ENCODE results near the gene ZEB1.
A peak's percentile ranks its signal among the peaks of the same experiment; 100 is the strongest.

The ZEB1 gene

DNA sequence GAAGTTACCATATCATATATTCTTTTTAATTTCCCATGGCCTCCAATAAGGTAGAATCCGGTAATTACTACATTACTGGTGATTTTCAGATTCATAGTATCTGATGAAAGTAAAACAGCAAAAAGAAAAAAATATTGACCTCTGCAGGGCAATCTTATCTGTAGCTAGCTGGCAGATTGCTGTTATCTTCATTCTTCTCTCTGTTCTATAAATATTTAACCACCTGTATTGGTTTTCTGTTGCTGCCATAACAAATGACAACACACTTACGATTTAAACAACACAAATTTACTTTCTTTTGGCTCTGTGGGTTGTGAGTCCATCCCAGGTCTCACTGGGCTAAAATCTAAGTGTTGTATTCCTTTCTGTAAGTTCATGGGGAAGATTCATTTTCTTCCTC lies 164.5 kb downstream of the ZEB1 start:
- no peak for TF ChIP-seq CTCF (IDR thresholded peaks at IDR 0.05; ENCODE audit: control extremely low read depth, extremely low read depth, low read depth, missing control alignments)
- CTCF ChIA-PET = no interaction called here
- no peak for DNase-seq (ENCODE audit: extremely low spot score)
- POLR2A ChIA-PET = no interaction called here

DNA sequence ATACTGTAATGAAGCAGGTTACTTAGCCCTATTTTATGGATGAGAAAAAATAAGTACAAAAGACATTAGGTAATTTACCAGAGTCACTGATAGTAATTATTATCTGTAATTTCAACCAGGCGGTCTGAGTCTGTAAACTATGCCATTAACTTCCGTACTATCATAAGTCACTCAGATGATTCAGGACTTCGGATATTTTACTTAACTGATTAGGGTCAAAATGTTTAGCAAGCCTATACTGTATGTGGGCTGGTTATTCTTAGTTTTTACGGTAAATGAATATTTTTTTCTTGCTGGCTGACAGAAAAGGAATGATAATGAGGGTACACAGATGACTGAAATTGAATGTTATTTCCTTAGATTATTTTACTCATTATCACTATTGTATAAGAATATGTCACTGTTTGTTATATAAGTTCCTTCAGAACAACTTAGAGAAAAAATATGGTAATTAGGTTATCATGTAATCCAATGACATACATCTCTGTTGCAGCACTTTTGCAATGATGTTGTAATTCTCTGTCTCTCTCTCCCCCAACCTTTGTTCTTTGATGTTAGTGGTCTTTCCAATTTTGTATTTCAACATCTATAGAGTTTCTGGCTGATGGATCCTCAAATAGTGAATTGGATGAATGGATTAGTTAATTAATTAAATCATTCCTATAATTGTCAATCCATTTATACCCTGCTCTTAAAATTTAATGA lies 165.6 kb downstream of the ZEB1 start:
- DNase-seq (ENCODE audit: extremely low spot score) = no peak
- POLR2A ChIA-PET = no interaction called here
- TF ChIP-seq CTCF (IDR thresholded peaks at IDR 0.05; ENCODE audit: control extremely low read depth, extremely low read depth, low read depth, missing control alignments) = no peak
- CTCF ChIA-PET = no interaction called here

- ChIA-PET POLR2A (no interaction called here), CTCF (interaction anchor here (0.7 to 1.3 kb wide), 2 partner anchors 9 to 11 kb away, joined by 3 to 7 read pairs; no protein-coding TSS in a partner anchor)
- no peak for DNase-seq (ENCODE audit: extremely low spot score)
- TF ChIP-seq CTCF (IDR thresholded peaks at IDR 0.05; ENCODE audit: control extremely low read depth, extremely low read depth, low read depth, missing control alignments) = peak; percentile 12
These were observed 172.0 kb downstream of the ZEB1 start for GRCh38 chr10:31490858-31491504.

- CTCF ChIA-PET = interaction anchor here (4.9 kb wide), 1 partner anchor 11 kb away, joined by 16 read pairs; no protein-coding TSS in a partner anchor
- TF ChIP-seq CTCF (IDR thresholded peaks at IDR 0.05; ENCODE audit: control extremely low read depth, extremely low read depth, low read depth, missing control alignments) = no peak
- POLR2A ChIA-PET = no interaction called here
- DNase-seq (ENCODE audit: extremely low spot score) = no peak
These were observed 188.4 kb downstream of the ZEB1 start for GRCh38 chr10:31507427-31507826.

DNA sequence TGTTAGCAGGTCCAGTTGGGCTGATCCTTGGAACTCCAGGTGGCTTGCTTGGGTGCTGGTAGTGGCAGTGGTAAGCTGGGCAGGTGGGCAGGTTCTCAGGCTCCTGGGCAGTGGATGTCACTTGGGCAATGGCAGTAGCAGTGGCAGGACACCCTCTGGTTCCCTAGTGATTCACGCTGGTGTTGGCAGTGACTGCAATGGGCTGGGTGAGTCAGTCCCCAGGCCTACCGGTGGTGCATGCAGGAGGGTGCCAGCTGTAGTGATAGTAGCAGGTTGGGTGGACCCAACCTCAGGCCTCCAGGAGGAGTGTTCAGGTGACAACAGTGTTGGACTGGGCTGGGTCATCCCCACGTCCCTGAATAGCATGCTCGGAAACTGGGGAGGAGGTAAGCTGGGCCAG lies 189.2 kb downstream of the ZEB1 start:
- TF ChIP-seq CTCF (IDR thresholded peaks at IDR 0.05; ENCODE audit: control extremely low read depth, extremely low read depth, low read depth, missing control alignments) = no peak
- no peak for DNase-seq (ENCODE audit: extremely low spot score)
- ChIA-PET CTCF (interaction anchor here (0.9 to 4.9 kb wide), 2 partner anchors 10 kb away, joined by 3 to 16 read pairs; no protein-coding TSS in a partner anchor), POLR2A (no interaction called here)

GRCh38 chr10:31508882-31509281 lies 189.9 kb downstream of the ZEB1 start:
- DNase-seq (ENCODE audit: extremely low spot score) = no peak
- CTCF ChIA-PET = interaction anchor here (0.6 to 4.9 kb wide), 4 partner anchors 9 to 49 kb away, joined by 3 to 16 read pairs (median 4); no protein-coding TSS in a partner anchor
- POLR2A ChIA-PET = no interaction called here
- no peak for TF ChIP-seq CTCF (IDR thresholded peaks at IDR 0.05; ENCODE audit: control extremely low read depth, extremely low read depth, low read depth, missing control alignments)
